Measurements from ENCODE around the gene GABRR1.

GABRR1 gene

GRCh38 chr6:89216411-89216810 lies 747 bp downstream of the GABRR1 start:
- no peak for DNase-seq (ENCODE audit: low read depth, low spot score)

GRCh38 chr6:89215391-89215790 lies 1.8 kb downstream of the GABRR1 start:
- no peak for DNase-seq (ENCODE audit: low read depth, low spot score)

GRCh38 chr6:89214197-89214596 lies 3.0 kb downstream of the GABRR1 start:
- DNase-seq (ENCODE audit: low read depth, low spot score) = no peak

GRCh38 chr6:89212472-89212871 lies 4.7 kb downstream of the GABRR1 start:
- DNase-seq (ENCODE audit: low read depth, low spot score) = no peak

- DNase-seq (ENCODE audit: low read depth, low spot score) = no peak
Measured at GRCh38 chr6:89209457-89209856, 7.7 kb downstream of the GABRR1 start.

GRCh38 chr6:89208551-89208950 lies 8.6 kb downstream of the GABRR1 start:
- DNase-seq (ENCODE audit: low read depth, low spot score) = no peak

GRCh38 chr6:89205819-89206218 lies 11.3 kb downstream of the GABRR1 start:
- DNase-seq (ENCODE audit: low read depth, low spot score) = no peak

- no peak for DNase-seq (ENCODE audit: low read depth, low spot score)
Measured at GRCh38 chr6:89204096-89204495, 13.1 kb downstream of the GABRR1 start.

GRCh38 chr6:89200706-89201215 lies 16.4 kb downstream of the GABRR1 start:
- no peak for DNase-seq (ENCODE audit: low read depth, low spot score)

GRCh38 chr6:89199579-89199978 lies 17.6 kb downstream of the GABRR1 start:
- no peak for DNase-seq (ENCODE audit: low read depth, low spot score)

- no peak for DNase-seq (ENCODE audit: low read depth, low spot score)
Measured at GRCh38 chr6:89198235-89198634, 18.9 kb downstream of the GABRR1 start.

GRCh38 chr6:89197141-89197540 lies 20.0 kb downstream of the GABRR1 start:
- DNase-seq (ENCODE audit: low read depth, low spot score) = no peak

- DNase-seq (ENCODE audit: low read depth, low spot score) = no peak
Measured at GRCh38 chr6:89194559-89194958, 22.6 kb downstream of the GABRR1 start.

GRCh38 chr6:89190741-89191140 lies 26.4 kb downstream of the GABRR1 start:
- DNase-seq (ENCODE audit: low read depth, low spot score) = no peak

GRCh38 chr6:89187504-89187903 lies 29.7 kb downstream of the GABRR1 start:
- DNase-seq (ENCODE audit: low read depth, low spot score) = no peak

GRCh38 chr6:89186762-89187161 lies 30.4 kb downstream of the GABRR1 start:
- no peak for DNase-seq (ENCODE audit: low read depth, low spot score)

- no peak for DNase-seq (ENCODE audit: low read depth, low spot score)
Measured at GRCh38 chr6:89184344-89184743, 32.8 kb downstream of the GABRR1 start.

- no peak for DNase-seq (ENCODE audit: low read depth, low spot score)
Measured at GRCh38 chr6:89183294-89183693, 33.9 kb downstream of the GABRR1 start.

GRCh38 chr6:89180971-89181370 lies 36.2 kb downstream of the GABRR1 start:
- no peak for DNase-seq (ENCODE audit: low read depth, low spot score)

GRCh38 chr6:89180112-89180511 lies 37.0 kb downstream of the GABRR1 start:
- DNase-seq (ENCODE audit: low read depth, low spot score) = no peak

- DNase-seq (ENCODE audit: low read depth, low spot score) = no peak
Measured at GRCh38 chr6:89173634-89174033, 43.5 kb downstream of the GABRR1 start.

- DNase-seq (ENCODE audit: low read depth, low spot score) = no peak
Measured at GRCh38 chr6:89172131-89172530, 45.0 kb downstream of the GABRR1 start.

GRCh38 chr6:89162047-89162371 lies 55.1 kb downstream of the GABRR1 start:
- DNase-seq (ENCODE audit: low read depth, low spot score) = no peak

GRCh38 chr6:89161326-89162046 lies 55.7 kb downstream of the GABRR1 start:
- no peak for DNase-seq (ENCODE audit: low read depth, low spot score)

Measured in activated naive CD8-positive, alpha-beta T cell treated with anti-CD3 and anti-CD28 coated beads, Interleukin-2, amount 50 U/mL, for 16 hours (primary cell).